PFSK-1 (cell line): ENCODE measurements around the gene KCNA2.

ENCODE experiments used
- FOXP2 ChIP-seq: optimal IDR thresholded peaks from 2 replicates; pipeline ENCODE3; 2011; ENCODE audit warnings: borderline replicate concordance, control low read depth, inconsistent platforms; ENCODE audit not compliant: insufficient read depth; ENCODE audit errors: extremely low read length, extremely low read depth
- POLR2AphosphoS5 ChIP-seq: IDR thresholded peaks from 2 replicates; pipeline ENCODE4 v1.6.1; 2012; ENCODE audit warnings: low read depth, mild to moderate bottlenecking, control low read depth, low read length, moderate library complexity
- SIN3A ChIP-seq: IDR thresholded peaks from 2 replicates; pipeline ENCODE4 v1.6.1; 2012; ENCODE audit warnings: mild to moderate bottlenecking, low read length, moderate library complexity, borderline replicate concordance; ENCODE audit not compliant: insufficient read depth
- TAF1 ChIP-seq: IDR thresholded peaks from 2 replicates; pipeline ENCODE4 v1.6.1; 2012; ENCODE audit warnings: low read length, control low read depth, borderline replicate concordance; ENCODE audit not compliant: insufficient read depth
- TF ChIP-seq, protein P1 (sequence below), 2 experiments: IDR thresholded peaks; 2 replicates each; pipeline versions ENCODE4 v1.6.1 to v1.8.0; 2011 to 2012; ENCODE audit warnings: low read depth in 2 of 2, low read length in 2 of 2, control low read depth in 1 of 2, inconsistent platforms in 1 of 2, mild to moderate bottlenecking in 1 of 2, moderate library complexity in 1 of 2; ENCODE audit not compliant: insufficient read depth in 1 of 2

Gene KCNA2

DNA sequence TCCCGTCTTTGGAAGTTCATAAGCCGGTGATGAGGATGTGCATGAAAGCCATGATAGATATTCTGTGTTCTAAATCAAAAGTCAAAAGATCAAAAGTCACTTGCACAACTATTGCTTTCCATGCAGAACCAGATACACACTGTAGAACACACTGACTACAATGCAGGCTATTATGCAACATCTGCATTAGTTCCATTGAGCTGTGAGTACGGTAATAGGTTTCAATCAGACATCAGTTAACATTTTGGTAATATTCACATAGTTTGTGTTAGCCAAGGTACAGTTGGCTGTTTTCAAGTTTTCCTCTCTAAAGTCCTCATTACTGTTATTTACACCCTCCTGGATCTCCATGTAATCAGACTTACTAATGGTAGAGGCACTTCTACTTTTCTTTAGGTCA, 3.1 kb downstream of the KCNA2 start:
- no peak for TF ChIP-seq TAF1
- TF ChIP-seq, protein P1, sequence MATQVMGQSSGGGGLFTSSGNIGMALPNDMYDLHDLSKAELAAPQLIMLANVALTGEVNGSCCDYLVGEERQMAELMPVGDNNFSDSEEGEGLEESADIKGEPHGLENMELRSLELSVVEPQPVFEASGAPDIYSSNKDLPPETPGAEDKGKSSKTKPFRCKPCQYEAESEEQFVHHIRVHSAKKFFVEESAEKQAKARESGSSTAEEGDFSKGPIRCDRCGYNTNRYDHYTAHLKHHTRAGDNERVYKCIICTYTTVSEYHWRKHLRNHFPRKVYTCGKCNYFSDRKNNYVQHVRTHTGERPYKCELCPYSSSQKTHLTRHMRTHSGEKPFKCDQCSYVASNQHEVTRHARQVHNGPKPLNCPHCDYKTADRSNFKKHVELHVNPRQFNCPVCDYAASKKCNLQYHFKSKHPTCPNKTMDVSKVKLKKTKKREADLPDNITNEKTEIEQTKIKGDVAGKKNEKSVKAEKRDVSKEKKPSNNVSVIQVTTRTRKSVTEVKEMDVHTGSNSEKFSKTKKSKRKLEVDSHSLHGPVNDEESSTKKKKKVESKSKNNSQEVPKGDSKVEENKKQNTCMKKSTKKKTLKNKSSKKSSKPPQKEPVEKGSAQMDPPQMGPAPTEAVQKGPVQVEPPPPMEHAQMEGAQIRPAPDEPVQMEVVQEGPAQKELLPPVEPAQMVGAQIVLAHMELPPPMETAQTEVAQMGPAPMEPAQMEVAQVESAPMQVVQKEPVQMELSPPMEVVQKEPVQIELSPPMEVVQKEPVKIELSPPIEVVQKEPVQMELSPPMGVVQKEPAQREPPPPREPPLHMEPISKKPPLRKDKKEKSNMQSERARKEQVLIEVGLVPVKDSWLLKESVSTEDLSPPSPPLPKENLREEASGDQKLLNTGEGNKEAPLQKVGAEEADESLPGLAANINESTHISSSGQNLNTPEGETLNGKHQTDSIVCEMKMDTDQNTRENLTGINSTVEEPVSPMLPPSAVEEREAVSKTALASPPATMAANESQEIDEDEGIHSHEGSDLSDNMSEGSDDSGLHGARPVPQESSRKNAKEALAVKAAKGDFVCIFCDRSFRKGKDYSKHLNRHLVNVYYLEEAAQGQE (IDR thresholded peaks at IDR 0.05; ENCODE audit: insufficient read depth in 1 of 2, low read depth in 2 of 2, low read length in 2 of 2), result no peak
- TF ChIP-seq SIN3A, result no peak
- TF ChIP-seq FOXP2, result no peak
- no peak for TF ChIP-seq POLR2AphosphoS5

DNA sequence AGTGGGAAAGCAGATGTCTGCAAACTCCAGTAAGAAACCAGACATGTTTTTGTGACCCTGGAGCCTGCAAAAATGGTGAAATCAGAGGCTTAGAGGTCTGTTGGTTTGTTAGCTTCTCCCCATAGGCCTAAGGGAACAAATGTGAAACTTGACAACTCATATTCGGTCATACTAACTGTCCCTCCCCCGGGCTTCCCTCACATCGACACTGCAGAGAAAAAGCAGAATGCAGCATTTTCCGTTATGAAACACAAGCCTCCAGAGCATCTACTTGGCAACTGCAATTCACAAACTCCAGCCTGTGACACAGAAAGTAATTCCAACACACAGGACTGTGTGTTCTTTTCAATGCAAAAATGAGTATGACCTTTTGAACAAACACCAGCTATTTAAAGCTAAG, 3.7 kb downstream of the KCNA2 start:
- no peak for TF ChIP-seq TAF1
- TF ChIP-seq FOXP2, result no peak
- TF ChIP-seq SIN3A, result no peak
- TF ChIP-seq, protein P1 (IDR thresholded peaks at IDR 0.05; ENCODE audit: insufficient read depth in 1 of 2, low read depth in 2 of 2, low read length in 2 of 2), result no peak
- no peak for TF ChIP-seq POLR2AphosphoS5

DNA sequence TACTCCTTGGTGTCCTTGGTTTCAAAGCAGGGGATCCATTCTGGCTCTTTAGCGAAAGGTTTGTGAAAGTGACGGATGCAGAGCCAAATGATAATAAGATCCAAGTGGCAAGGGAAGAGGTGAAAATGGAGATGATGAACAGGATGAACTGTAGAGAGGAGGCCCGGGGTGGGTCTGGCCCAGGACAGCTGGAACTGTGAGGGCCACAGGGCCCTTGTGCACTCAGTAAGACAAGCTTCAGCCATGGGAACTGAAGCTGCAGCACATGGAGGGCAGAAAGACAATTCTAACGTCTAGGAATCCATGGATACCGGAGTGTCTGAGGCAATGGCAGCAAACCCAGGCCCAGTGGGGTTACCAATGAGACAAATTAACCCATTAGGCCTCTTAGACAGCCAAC, 4.8 kb downstream of the KCNA2 start:
- TF ChIP-seq, protein P1 (IDR thresholded peaks at IDR 0.05; ENCODE audit: insufficient read depth in 1 of 2, low read depth in 2 of 2, low read length in 2 of 2), result no peak
- TF ChIP-seq FOXP2, result no peak
- TF ChIP-seq SIN3A, result no peak
- no peak for TF ChIP-seq TAF1
- TF ChIP-seq POLR2AphosphoS5, result no peak

DNA sequence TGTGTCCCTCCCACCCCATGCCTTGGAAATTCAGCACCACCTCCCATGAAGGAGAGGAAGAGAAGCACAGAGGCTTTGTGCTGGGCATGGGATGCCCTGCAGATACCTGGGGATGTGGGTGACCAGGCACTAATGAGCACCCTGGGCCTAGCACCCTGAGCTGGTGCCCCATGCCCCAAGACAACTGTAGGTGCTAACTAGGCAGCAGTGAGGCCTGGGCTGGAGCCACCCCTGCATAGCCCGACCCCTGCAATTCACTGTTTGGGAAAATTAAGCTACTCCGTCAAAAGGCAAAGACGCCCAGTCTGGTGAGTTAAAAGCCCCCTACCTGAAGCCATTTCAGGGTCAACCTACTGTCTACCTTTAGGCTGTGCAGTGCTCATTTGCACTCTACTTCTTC, 5.4 kb downstream of the KCNA2 start:
- TF ChIP-seq POLR2AphosphoS5 (no peak), TAF1 (no peak), FOXP2 (no peak), SIN3A (no peak)
- TF ChIP-seq, protein P1 (IDR thresholded peaks at IDR 0.05; ENCODE audit: insufficient read depth in 1 of 2, low read depth in 2 of 2, low read length in 2 of 2), result no peak

DNA sequence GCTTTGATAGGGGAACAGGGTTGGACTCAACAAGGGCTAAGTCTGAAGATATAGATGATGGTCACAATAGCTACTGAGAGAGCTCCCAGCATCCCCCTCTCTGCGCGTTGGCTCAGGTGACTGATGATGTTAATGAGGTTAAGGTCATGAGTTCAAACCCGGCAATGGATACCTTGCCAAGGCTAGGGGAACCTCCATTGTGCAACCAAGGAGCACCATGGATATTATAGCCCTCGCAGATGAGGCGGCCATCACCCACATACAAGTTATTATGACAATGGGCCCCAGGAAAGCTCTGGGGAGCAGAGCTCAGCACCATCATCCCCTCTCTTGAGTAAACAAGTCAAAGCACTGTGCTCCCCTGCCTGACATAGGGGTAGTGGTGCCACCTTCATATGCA, 8.2 kb downstream of the KCNA2 start:
- TF ChIP-seq TAF1, result no peak
- no peak for TF ChIP-seq FOXP2
- TF ChIP-seq, protein P1 (IDR thresholded peaks at IDR 0.05; ENCODE audit: insufficient read depth in 1 of 2, low read depth in 2 of 2, low read length in 2 of 2), result no peak
- TF ChIP-seq SIN3A, result no peak
